COR-L47 (cell line): Measurements from ENCODE around the gene BPTF.
"Not testable (repeated sequence)": the region's sequence is repeated elsewhere in the genome, so short reads cannot be mapped to it uniquely, and the experiment has no call there.

Experiments used
- DNase-seq: peaks from one replicate; lab custom pipeline; 2025; lab: John Stamatoyannopoulos, UW

BPTF gene

GRCh38 chr17:68011199-68011665 is 185.9 kb downstream of the BPTF start:
- no peak for DNase-seq

DNA sequence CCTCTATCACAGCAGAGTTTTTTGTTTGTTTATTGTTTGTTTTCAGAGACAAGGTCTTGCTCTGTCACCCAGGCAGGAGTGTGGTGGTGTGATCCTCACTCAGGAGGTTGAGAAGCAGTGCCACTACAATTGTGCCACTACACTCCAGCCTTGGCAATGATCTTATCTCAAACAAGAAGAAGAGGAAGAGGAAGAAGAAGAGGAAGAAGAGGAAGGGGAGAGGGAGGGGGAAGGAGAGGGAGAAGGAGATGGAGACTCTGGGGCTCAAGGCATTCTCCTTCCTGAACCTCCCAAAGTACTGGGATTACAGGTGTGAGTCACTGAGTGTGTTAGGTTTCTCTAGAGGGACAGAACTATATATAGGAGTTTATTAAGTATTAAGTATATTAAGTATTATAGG is 188.1 kb downstream of the BPTF start:
- no peak for DNase-seq

DNA sequence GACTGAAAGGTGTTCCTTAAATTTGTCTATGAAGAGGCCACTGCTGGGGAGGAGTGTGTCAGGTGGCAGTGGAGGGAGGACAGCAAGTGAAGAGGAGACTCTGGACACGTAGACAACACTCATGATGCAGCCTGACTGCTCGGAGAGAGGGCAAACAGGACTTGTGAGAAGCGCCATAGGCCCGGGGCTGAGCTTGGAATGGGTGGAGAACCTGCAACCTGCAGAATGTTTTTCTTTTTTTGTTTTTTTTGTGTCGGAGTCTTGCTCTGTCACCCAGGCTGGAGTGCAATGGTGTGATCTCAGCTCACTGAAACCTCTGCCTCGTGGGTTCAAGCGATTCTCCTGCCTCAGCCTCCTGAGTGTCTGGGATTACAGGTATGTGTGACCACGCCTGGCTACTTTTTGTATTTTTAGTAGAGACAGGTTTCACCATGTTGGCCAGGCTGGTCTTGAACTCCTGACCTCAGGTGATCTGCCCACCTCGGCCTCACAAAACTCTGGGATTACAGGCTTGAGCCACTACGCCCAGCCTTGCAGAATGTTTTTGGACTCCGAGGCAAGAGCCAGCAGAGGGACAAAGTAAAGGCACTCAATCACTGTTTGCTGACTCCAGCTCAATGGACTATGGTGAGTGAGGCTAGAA is 189.9 kb downstream of the BPTF start:
- no peak for DNase-seq

- DNase-seq: no peak
These were observed 191.5 kb downstream of the BPTF start for GRCh38 chr17:68016838-68017237.

GRCh38 chr17:68018493-68018892 is 193.2 kb downstream of the BPTF start:
- not testable (repeated sequence) for DNase-seq

- DNase-seq: no peak
These were observed 194.0 kb downstream of the BPTF start for GRCh38 chr17:68019336-68019674.

DNA sequence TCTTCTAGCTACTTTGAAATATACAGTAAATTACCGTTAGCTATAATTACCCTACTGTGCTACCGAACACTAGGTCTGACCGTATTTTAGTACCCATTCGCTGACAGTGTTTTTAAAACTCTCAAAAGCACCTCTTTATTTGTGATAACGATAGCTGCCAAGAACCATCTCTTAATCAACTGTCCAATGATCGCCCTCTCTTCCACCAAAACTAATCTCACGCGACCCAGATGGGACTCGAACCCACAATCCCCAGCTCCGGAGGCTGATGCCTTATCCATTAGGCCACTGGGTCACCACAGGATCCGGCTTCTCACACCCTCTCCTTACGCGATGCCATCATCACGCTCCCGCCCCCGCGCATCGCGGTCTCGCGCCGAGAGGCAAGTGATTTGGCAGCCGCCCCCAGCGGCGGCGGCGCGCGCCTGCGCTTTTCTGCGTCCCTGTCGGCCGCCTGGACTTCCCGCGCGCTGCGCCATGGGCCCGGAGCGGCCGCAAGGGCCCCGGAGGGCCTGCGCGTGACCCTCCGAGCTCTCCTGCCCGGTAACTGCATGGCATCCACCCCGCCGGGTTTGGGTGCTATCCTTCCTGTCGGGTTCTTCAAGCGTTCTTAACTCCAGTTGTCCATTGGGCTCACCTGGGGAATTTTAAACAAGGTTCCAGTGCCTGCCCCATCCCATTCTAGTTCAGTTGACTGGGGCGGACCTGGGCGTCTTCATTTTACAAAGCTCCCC is 194.5 kb downstream of the BPTF start:
- DNase-seq: peak; percentile 93

DNA sequence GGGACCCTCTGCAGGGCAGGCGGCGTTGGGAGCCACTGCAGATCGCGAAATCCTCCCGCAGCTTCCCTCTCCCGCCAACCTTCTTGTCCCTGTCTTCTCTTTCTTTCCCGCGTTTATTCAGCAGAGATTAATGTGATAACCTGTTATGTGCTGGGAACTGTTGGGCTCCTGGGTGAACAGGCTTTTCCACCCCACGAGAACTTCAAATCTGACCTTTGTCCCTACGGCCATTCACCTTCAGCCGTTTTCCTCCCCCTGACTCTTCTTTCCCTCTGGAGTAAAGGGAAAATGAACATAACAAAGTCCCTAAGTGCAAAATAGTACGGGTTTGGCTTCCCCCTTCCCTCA is 195.1 kb downstream of the BPTF start:
- no peak for DNase-seq

DNA sequence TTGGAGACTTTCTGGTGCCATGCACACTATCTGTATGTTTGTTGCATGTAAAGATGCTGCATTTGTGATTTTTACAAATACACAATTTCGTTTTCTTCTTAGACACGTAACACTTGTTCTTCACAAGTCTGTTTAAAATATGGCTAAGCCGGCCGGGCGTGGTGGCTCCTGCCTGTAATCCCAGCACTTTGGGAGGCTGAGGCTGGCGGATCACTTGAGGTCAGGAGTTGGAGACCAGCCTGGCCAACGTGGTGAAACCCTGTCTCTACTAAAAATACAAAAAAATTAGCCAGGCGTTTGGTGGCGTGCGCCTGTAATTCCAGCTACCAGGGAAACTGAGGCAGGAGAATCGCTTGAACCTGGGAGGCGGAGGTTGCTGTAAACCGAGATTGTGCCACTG is 195.5 kb downstream of the BPTF start:
- DNase-seq: not testable (repeated sequence)

- DNase-seq: no peak
These were observed 196.7 kb downstream of the BPTF start for GRCh38 chr17:68021963-68022362.

GRCh38 chr17:68022547-68022946 is 197.2 kb downstream of the BPTF start:
- DNase-seq: not testable (repeated sequence)

DNA sequence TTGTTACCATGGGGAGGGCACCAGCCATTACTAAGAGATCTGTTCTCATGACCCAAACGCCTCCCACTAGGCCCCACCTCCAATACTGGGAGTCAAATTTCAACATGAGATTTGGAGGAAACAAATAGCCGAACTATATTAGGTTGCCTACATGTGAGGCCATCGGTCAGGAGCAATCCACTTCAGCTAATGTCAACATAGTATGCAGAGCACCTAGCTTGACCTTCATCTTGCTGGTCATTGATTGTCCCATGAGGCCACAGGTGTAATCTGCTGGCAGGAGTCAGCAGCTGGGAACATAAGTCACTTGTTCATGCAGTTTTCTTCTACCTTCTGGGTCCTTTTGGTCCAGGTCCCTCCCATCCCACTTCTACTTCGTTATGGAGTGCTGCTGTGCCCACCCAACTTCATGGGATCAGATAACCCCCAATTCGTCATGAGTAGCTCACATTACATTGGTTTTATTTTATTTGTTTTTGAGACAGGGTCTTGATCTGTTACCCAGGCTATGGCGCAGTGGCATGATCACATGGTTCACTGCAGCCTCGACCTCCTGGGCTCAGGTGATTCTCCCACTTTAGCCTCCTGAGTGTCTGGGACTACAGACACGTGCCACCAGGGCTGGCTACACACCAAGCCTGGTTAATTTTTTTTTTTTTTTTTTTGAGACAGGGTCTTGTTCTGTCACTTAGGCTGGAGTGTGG is 204.4 kb downstream of the BPTF start:
- DNase-seq: no peak
